Endothelial cell (in vitro differentiated cells): ENCODE data around the gene SORT1. TPM values are rescaled to one million over a fixed set of nuclear protein-coding genes. Genes with fewer than 3 reads are reported as not detected.

Source experiments
- DNase-seq: peaks from one replicate; pipeline ENCODE4 v3.0.0; 2021; ENCODE audit warnings: low spot score
- H3K27ac Mint-ChIP-seq: one replicate; pipeline ENCODE4 v1.8.0; 2021; ENCODE audit warnings: mixed read lengths, inconsistent platforms; ENCODE audit not compliant: unreplicated experiment
- H3K27me3 Mint-ChIP-seq: one replicate; pipeline ENCODE4 v1.8.0; 2021; ENCODE audit warnings: mild to moderate bottlenecking, moderate library complexity, mixed read lengths, inconsistent platforms; ENCODE audit not compliant: unreplicated experiment
- H3K36me3 Mint-ChIP-seq: one replicate; pipeline ENCODE4 v1.8.0; 2021; ENCODE audit warnings: mild to moderate bottlenecking, low read depth, mixed read lengths, inconsistent platforms; ENCODE audit not compliant: unreplicated experiment
- H3K4me1 Mint-ChIP-seq: one replicate; pipeline ENCODE4 v1.8.0; 2021; ENCODE audit warnings: mild to moderate bottlenecking, mixed read lengths, inconsistent platforms; ENCODE audit not compliant: unreplicated experiment
- H3K4me3 Mint-ChIP-seq: one replicate; pipeline ENCODE4 v1.8.0; 2021; ENCODE audit warnings: mild to moderate bottlenecking, mixed read lengths, inconsistent platforms; ENCODE audit not compliant: unreplicated experiment
- H3K9me3 Mint-ChIP-seq: one replicate; pipeline ENCODE4 v1.8.0; 2021; ENCODE audit warnings: mixed read lengths, inconsistent platforms; ENCODE audit not compliant: unreplicated experiment
- total RNA-seq: library from RNA; stranded (reverse); fragmentation: NEBNext Ultra II Directional; extraction: Animal tissue kit (Norgen Biotek cat#: 25700); gene quantifications from one replicate; pipeline ENCODE4 v1.2.1, GENCODE V29; 2021; ENCODE audit not compliant: unreplicated experiment
- TF ChIP-seq, protein P1 (sequence below): fragments of 200-600 bp; sonication (generic); IDR thresholded peaks from one replicate; pipeline ENCODE4 v1.5.0; 2021; ENCODE audit warnings: antibody characterized with exemption; ENCODE audit not compliant: unreplicated experiment

SORT1 gene
- total RNA-seq, 1 donor from 2014 or later, result 49.0 TPM

- TF ChIP-seq, protein P1, sequence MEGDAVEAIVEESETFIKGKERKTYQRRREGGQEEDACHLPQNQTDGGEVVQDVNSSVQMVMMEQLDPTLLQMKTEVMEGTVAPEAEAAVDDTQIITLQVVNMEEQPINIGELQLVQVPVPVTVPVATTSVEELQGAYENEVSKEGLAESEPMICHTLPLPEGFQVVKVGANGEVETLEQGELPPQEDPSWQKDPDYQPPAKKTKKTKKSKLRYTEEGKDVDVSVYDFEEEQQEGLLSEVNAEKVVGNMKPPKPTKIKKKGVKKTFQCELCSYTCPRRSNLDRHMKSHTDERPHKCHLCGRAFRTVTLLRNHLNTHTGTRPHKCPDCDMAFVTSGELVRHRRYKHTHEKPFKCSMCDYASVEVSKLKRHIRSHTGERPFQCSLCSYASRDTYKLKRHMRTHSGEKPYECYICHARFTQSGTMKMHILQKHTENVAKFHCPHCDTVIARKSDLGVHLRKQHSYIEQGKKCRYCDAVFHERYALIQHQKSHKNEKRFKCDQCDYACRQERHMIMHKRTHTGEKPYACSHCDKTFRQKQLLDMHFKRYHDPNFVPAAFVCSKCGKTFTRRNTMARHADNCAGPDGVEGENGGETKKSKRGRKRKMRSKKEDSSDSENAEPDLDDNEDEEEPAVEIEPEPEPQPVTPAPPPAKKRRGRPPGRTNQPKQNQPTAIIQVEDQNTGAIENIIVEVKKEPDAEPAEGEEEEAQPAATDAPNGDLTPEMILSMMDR, result no peak
- no peak for DNase-seq
- no peaks in the 10 kb centered on the region for H3K9me3 Mint-ChIP-seq
- no peak overlapping the region for H3K4me3 Mint-ChIP-seq
- H3K27ac Mint-ChIP-seq, result no peak overlapping the region
- H3K27me3 Mint-ChIP-seq, result peaks cover 16% of the 10 kb centered on the region
- H3K4me1 Mint-ChIP-seq, result peaks cover 7% of the 10 kb centered on the region
- no peaks in the 10 kb centered on the region for H3K36me3 Mint-ChIP-seq
Measured at GRCh38 chr1:109269212-109269980, 128.3 kb downstream of the SORT1 start.

GRCh38 chr1:109268431-109269211, 129.1 kb downstream of the SORT1 start:
- Mint-ChIP-seq H3K4me3 (no peak overlapping the region), H3K9me3 (no peaks in the 10 kb centered on the region), H3K4me1 (no peaks in the 10 kb centered on the region), H3K27me3 (peaks cover 18% of the 10 kb centered on the region), H3K27ac (no peak overlapping the region), H3K36me3 (no peaks in the 10 kb centered on the region)
- no peak for DNase-seq
- TF ChIP-seq, protein P1, result no peak

GRCh38 chr1:109267743-109268300, 129.9 kb downstream of the SORT1 start:
- TF ChIP-seq, protein P1, result no peak
- Mint-ChIP-seq H3K36me3 (no peaks in the 10 kb centered on the region), H3K27ac (no peak overlapping the region), H3K9me3 (no peaks in the 10 kb centered on the region), H3K4me1 (no peaks in the 10 kb centered on the region), H3K4me3 (no peak overlapping the region), H3K27me3 (peaks cover 18% of the 10 kb centered on the region)
- no peak for DNase-seq

- no peak overlapping the region for H3K27ac Mint-ChIP-seq
- DNase-seq, result no peak
- H3K4me1 Mint-ChIP-seq, result no peaks in the 10 kb centered on the region
- H3K27me3 Mint-ChIP-seq, result peaks cover 16% of the 10 kb centered on the region
- TF ChIP-seq, protein P1, result no peak
- no peaks in the 10 kb centered on the region for H3K36me3 Mint-ChIP-seq
- H3K9me3 Mint-ChIP-seq, result no peaks in the 10 kb centered on the region
- H3K4me3 Mint-ChIP-seq, result no peak overlapping the region
Measured at GRCh38 chr1:109266965-109267364, 130.8 kb downstream of the SORT1 start.
